H1 (cell line): Measurements from ENCODE around the gene SLC4A9. TPM values are rescaled to one million over a fixed set of nuclear protein-coding genes. Genes with fewer than 3 reads are reported as not detected.
A peak's percentile ranks its signal among the peaks of the same experiment; 100 is the strongest.

ENCODE experiments used
- CTCF ChIA-PET: fragments of 300-600 bp; sonication (Branson Sonifier 250); formaldehyde crosslinking; loops from one replicate; lab custom pipeline; 2021; ENCODE audit not compliant: partially characterized antibody; lab: Charles Lee
- POLR2A ChIA-PET: fragments of 300-600 bp; sonication (Branson Sonifier 250); formaldehyde crosslinking; loops from one replicate; lab custom pipeline; 2021; ENCODE audit warnings: inconsistent platforms; ENCODE audit not compliant: partially characterized antibody; lab: Charles Lee
- DNase-seq, 2 experiments: peaks; one replicate each; pipeline versions ENCODE4 v3.0.0 to v3.0.0-alpha.2; 2010 to 2022; ENCODE audit warnings: low spot score in 2 of 2, low read depth in 1 of 2, mixed read lengths in 1 of 2
- FAIRE-seq: peaks from 2 replicates; lab custom pipeline; 2011; peaks lifted over from hg19 to GRCh38; lab: Jason Lieb, UNC
- H2AFZ ChIP-seq: 2 replicates; pipeline ENCODE4 v1.8.1; 2012; ENCODE audit warnings: low read length, inconsistent platforms
- H2AK5ac ChIP-seq: 2 replicates; pipeline ENCODE4 v1.6.1; 2013; ENCODE audit warnings: low read depth, low read length
- H2BK120ac ChIP-seq: replicated peaks from 2 replicates; pipeline ENCODE3; 2013; ENCODE audit warnings: low read depth, low read length, inconsistent platforms
- H2BK12ac ChIP-seq: 2 replicates; pipeline ENCODE4 v1.6.1; 2013; ENCODE audit warnings: low read depth, low read length
- H2BK15ac ChIP-seq: 2 replicates; pipeline ENCODE4 v1.6.1; 2013; ENCODE audit warnings: low read length
- H2BK20ac ChIP-seq: 2 replicates; pipeline ENCODE4 v1.6.1; 2013; ENCODE audit warnings: low read length
- H2BK5ac ChIP-seq: 2 replicates; pipeline ENCODE4 v1.6.1; 2013; ENCODE audit warnings: low read depth, low read length
- H3K14ac ChIP-seq: 2 replicates; pipeline ENCODE4 v1.6.1; 2013; ENCODE audit warnings: inconsistent platforms; ENCODE audit not compliant: insufficient read length
- H3K18ac ChIP-seq: 2 replicates; pipeline ENCODE4 v1.6.1; 2013; ENCODE audit warnings: low read length; ENCODE audit errors: extremely low read depth
- H3K23ac ChIP-seq: 2 replicates; pipeline ENCODE4 v1.6.1; 2013; ENCODE audit warnings: inconsistent platforms; ENCODE audit not compliant: insufficient read length
- H3K23me2 ChIP-seq: 2 replicates; pipeline ENCODE4 v1.6.1; 2013; ENCODE audit warnings: low read depth, low read length
- H3K27ac ChIP-seq: 2 replicates; pipeline ENCODE4 v1.6.1; 2011; ENCODE audit warnings: low read depth, low read length, inconsistent platforms
- H3K27me3 ChIP-seq, 4 experiments: replicated peaks in 1 of 4; 1 replicate in 1 of 4; 2 replicates in 3 of 4; pipeline versions ENCODE4 v1.6.1 to v1.8.1; 2011 to 2013; ENCODE audit warnings: low read length in 3 of 4, mild to moderate bottlenecking in 3 of 4, inconsistent platforms in 2 of 4, mixed read lengths in 2 of 4, moderate library complexity in 1 of 4; ENCODE audit not compliant: control insufficient read depth in 3 of 4, insufficient read depth in 3 of 4; ENCODE audit errors: extremely low read depth in 1 of 4
- H3K36me3 ChIP-seq, 4 experiments: 2 replicates each; pipeline versions ENCODE4 v1.6.1 to v1.8.1; 2011 to 2013; ENCODE audit warnings: mild to moderate bottlenecking in 4 of 4, low read length in 3 of 4, moderate library complexity in 2 of 4, control low read depth in 1 of 4, inconsistent platforms in 1 of 4; ENCODE audit not compliant: insufficient read depth in 4 of 4, control insufficient read depth in 2 of 4
- H3K4ac ChIP-seq: replicated peaks from 2 replicates; pipeline ENCODE3; 2013; ENCODE audit warnings: low read length, low read depth, mixed read lengths, inconsistent platforms; ENCODE audit not compliant: insufficient read length
- H3K4me1 ChIP-seq, 4 experiments: replicated peaks in 1 of 4; 1 replicate in 1 of 4; 2 replicates in 3 of 4; pipeline versions ENCODE4 v1.6.1 to v1.8.1; 2011 to 2013; ENCODE audit warnings: low read length in 3 of 4, inconsistent platforms in 2 of 4, mixed read lengths in 1 of 4; ENCODE audit not compliant: insufficient read depth in 4 of 4, control insufficient read depth in 3 of 4
- H3K4me2 ChIP-seq, 2 experiments: 2 replicates each; pipeline versions ENCODE4 v1.6.1 to v1.8.1; 2011 to 2013; ENCODE audit warnings: low read depth in 2 of 2, low read length in 2 of 2, control low read depth in 1 of 2, inconsistent platforms in 1 of 2, mild to moderate bottlenecking in 1 of 2; ENCODE audit not compliant: insufficient read depth in 1 of 2
- H3K4me3 ChIP-seq, 4 experiments: fragments of 200-600, 300-600 bp in 1 of 4; sonication (generic), shearing (Covaris generic), sonication (Bioruptor Twin) in 1 of 4; 2 replicates each; pipeline versions ENCODE4 v1.5.1 to v1.8.1; 2011 to 2016; ENCODE audit warnings: low read length in 4 of 4, low read depth in 3 of 4, control low read depth in 2 of 4, inconsistent platforms in 2 of 4, mild to moderate bottlenecking in 2 of 4, mixed read lengths in 1 of 4, moderate library complexity in 1 of 4; ENCODE audit not compliant: insufficient read depth in 2 of 4; ENCODE audit errors: extremely low read depth in 1 of 4
- H3K56ac ChIP-seq: replicated peaks from 2 replicates; pipeline ENCODE3; 2013; ENCODE audit warnings: low read depth, mild to moderate bottlenecking, mixed read lengths, low read length, inconsistent platforms; ENCODE audit not compliant: insufficient read length
- H3K79me1 ChIP-seq: 2 replicates; pipeline ENCODE4 v1.6.1; 2013; ENCODE audit warnings: low read depth, low read length, control low read depth
- H3K79me2 ChIP-seq, 2 experiments: 2 replicates each; pipeline versions ENCODE4 v1.6.1 to v1.8.1; 2012 to 2013; ENCODE audit warnings: low read length in 2 of 2, mild to moderate bottlenecking in 2 of 2, inconsistent platforms in 1 of 2; ENCODE audit not compliant: insufficient read depth in 2 of 2, control insufficient read depth in 1 of 2
- H3K9ac ChIP-seq, 4 experiments: replicated peaks in 1 of 4; 1 replicate in 1 of 4; 2 replicates in 3 of 4; pipeline versions ENCODE4 v1.6.1 to v1.8.1; 2011 to 2013; ENCODE audit warnings: low read depth in 3 of 4, low read length in 3 of 4, control low read depth in 2 of 4, mild to moderate bottlenecking in 2 of 4, moderate library complexity in 2 of 4, inconsistent platforms in 1 of 4; ENCODE audit errors: extremely low read depth in 1 of 4
- H3K9me3 ChIP-seq, 2 experiments: 2 replicates each; pipeline versions ENCODE4 v1.6.1 to v1.8.1; 2012 to 2013; ENCODE audit warnings: mild to moderate bottlenecking in 2 of 2, moderate library complexity in 2 of 2, control low read depth in 1 of 2, inconsistent platforms in 1 of 2, low read depth in 1 of 2, low read length in 1 of 2, mixed read lengths in 1 of 2; ENCODE audit not compliant: insufficient read depth in 2 of 2
- H4K20me1 ChIP-seq, 2 experiments: replicated peaks in 1 of 2; 2 replicates each; pipeline versions ENCODE3 to v1.8.1; 2011 to 2013; ENCODE audit warnings: inconsistent platforms in 2 of 2, low read length in 2 of 2, mild to moderate bottlenecking in 1 of 2; ENCODE audit not compliant: insufficient read depth in 2 of 2, control insufficient read depth in 1 of 2
- H4K5ac ChIP-seq: 2 replicates; pipeline ENCODE4 v1.6.1; 2013; ENCODE audit warnings: low read length, low read depth, mixed read lengths, inconsistent platforms; ENCODE audit not compliant: insufficient read length
- H4K8ac ChIP-seq: 2 replicates; pipeline ENCODE4 v1.8.0; 2013; ENCODE audit warnings: mild to moderate bottlenecking, moderate library complexity, low read length, inconsistent platforms; ENCODE audit not compliant: insufficient read depth; ENCODE audit errors: extremely low read depth
- H4K91ac ChIP-seq: replicated peaks from 2 replicates; pipeline ENCODE3; 2013; ENCODE audit warnings: low read length, mixed read lengths, inconsistent platforms; ENCODE audit not compliant: insufficient read length
- WGBS, 2 experiments: shearing (Covaris generic) in 1 of 2; methylation state at CpG; one replicate each; pipeline versions ENCODE4 v1.1.6 to v1.1.7; 2013 to 2015; ENCODE audit warnings: low lambda C conversion rate in 2 of 2, mixed read lengths in 2 of 2, inconsistent platforms in 1 of 2, low coverage in 1 of 2, missing lambda C conversion rate in 1 of 2; ENCODE audit not compliant: insufficient replicate concordance in 2 of 2, insufficient coverage in 1 of 2, insufficient read length in 1 of 2; ENCODE audit errors: extremely low coverage in 1 of 2, missing lambda C conversion rate in 1 of 2; 5-methylcytosine and 5-hydroxymethylcytosine counted together
- polyA plus RNA-seq, 7 experiments: library from polyadenylated mRNA; depleted of rRNA in 3 of 7; stranded (reverse) in 5 of 7; unstranded in 2 of 7; fragments of >200 nt in 5 of 7; fragments of 200-250 nt in 2 of 7; gene quantifications; 1 replicate in 5 of 7; 2 replicates in 1 of 7; 4 replicates in 1 of 7; pipeline versions ENCODE4 v1.2.1 to v1.2.3, GENCODE V29; 2011 to 2013; ENCODE audit warnings: missing spikeins in 2 of 7, mixed read lengths in 2 of 7
- total RNA-seq: library from RNA; stranded (reverse); fragmentation: NEBNext Ultra II Directional; extraction: Animal tissue kit (Norgen Biotek cat#: 25700); gene quantifications from 2 replicates; pipeline ENCODE4 v1.2.1, GENCODE V29; 2021

The SLC4A9 gene
- total and polyA plus RNA-seq, 2 of the 8 experiments (the other 6 are each of a cell fraction or from before 2014, with no cell fraction given), result 0.15 to 0.28 TPM

GRCh38 chr5:140358738-140359310 lies 1.2 kb upstream of the SLC4A9 start:
- no peak overlapping the region for H3K23ac ChIP-seq
- no peaks in the 10 kb centered on the region for H3K79me2 ChIP-seq
- no peak overlapping the region for H2BK5ac ChIP-seq
- H3K4ac ChIP-seq, result no peak overlapping the region
- H2AK5ac ChIP-seq, result no peak overlapping the region
- H3K14ac ChIP-seq, result no peak overlapping the region
- no peak overlapping the region for H4K91ac ChIP-seq
- WGBS, 2 experiments, result 92% methylated on average over 4 of the region's 4 CpGs; no CpG with 5 or more reads in 1 of the 2 experiments
- H2BK20ac ChIP-seq, result no peak overlapping the region
- H3K9me3 ChIP-seq, result no peaks in the 10 kb centered on the region
- H2BK12ac ChIP-seq, result peak overlapping the region; percentile 71; the same call in 1 of the 2 replicates
- no peaks in the 10 kb centered on the region for H4K20me1 ChIP-seq
- no peak overlapping the region for H4K8ac ChIP-seq
- no peaks in the 10 kb centered on the region for H3K79me1 ChIP-seq
- H2BK120ac ChIP-seq, result no peak overlapping the region
- ChIA-PET POLR2A (interaction anchor here (0.5 to 1.6 kb wide), 6 partner anchors 12 to 199 kb away, joined by 3 to 18 read pairs (median 5); partner anchors contain the start of genes HBEGF, PFDN1 and SRA1), CTCF (interaction anchor here (0.6 to 5.4 kb wide), 44 partner anchors 8 to 1264 kb away, joined by 3 to 135 read pairs (median 4); partner anchors contain the start of genes ANKHD1, EIF4EBP3, HBEGF and PFDN1)
- DNase-seq (no peak), FAIRE-seq (peak; percentile 28)
- H2BK15ac ChIP-seq, result no peak overlapping the region
- H3K27ac ChIP-seq, result no peak overlapping the region
- no peak overlapping the region for H3K9ac ChIP-seq
- H3K4me1 ChIP-seq, result peaks cover 0 to 9% (median under 1%) of the 10 kb centered on the region in 4 experiments; a peak in 4 of 7 replicates
- H2AFZ ChIP-seq, result no peak overlapping the region
- H4K5ac ChIP-seq, result no peak overlapping the region
- no peak overlapping the region for H3K56ac ChIP-seq
- H3K4me2 ChIP-seq, result no peak overlapping the region
- H3K23me2 ChIP-seq, result no peaks in the 10 kb centered on the region; the same call in 1 of the 2 replicates
- H3K27me3 ChIP-seq, result peaks cover 0 to 4% (median 1%) of the 10 kb centered on the region in 4 experiments; a peak in 2 of 7 replicates
- H3K18ac ChIP-seq, result no peak overlapping the region
- no peak overlapping the region for H3K4me3 ChIP-seq
- H3K36me3 ChIP-seq, result no peaks in the 10 kb centered on the region
